Gastroesophageal sphincter (tissue), 4 donors: Measurements from ENCODE around the gene DYRK3. TPM values are rescaled to one million over a fixed set of nuclear protein-coding genes. Genes with fewer than 3 reads are reported as not detected.

Experiments used
- ATAC-seq: fragments of 150-250 bp; one replicate; pipeline ENCODE4 v1.9.1; 2016; ENCODE audit warnings: mild to moderate bottlenecking, moderate library complexity
- H3K27ac ChIP-seq, 4 donors: fragments of 200-600 bp; sonication (generic) in 3 of 4; 1 replicate in 3 of 4; 2 replicates in 1 of 4; pipeline ENCODE4 v1.5.1; 2016 to 2019
- H3K27me3 ChIP-seq: fragments of 200-600 bp; sonication (generic); one replicate; pipeline ENCODE4 v1.5.1; 2019
- H3K36me3 ChIP-seq, 2 donors: fragments of 200-600 bp; sonication (generic); one replicate each; pipeline ENCODE4 v1.5.1; 2019; ENCODE audit warnings: control low read depth in 1 of 2
- H3K4me1 ChIP-seq, 3 donors: fragments of 200-600 bp; sonication (generic); 1 replicate in 2 of 3; 2 replicates in 1 of 3; pipeline ENCODE4 v1.5.1; 2016 to 2019; ENCODE audit warnings: control low read depth in 2 of 3
- H3K4me3 ChIP-seq, 2 donors: fragments of 200-600 bp; sonication (generic); one replicate each; pipeline ENCODE4 v1.5.1; 2019; ENCODE audit warnings: mild to moderate bottlenecking in 1 of 2, moderate library complexity in 1 of 2
- H3K9me3 ChIP-seq, 3 donors: fragments of 200-600 bp; sonication (generic); one replicate each; pipeline ENCODE4 v1.5.1; 2017 to 2019; ENCODE audit warnings: control low read depth in 2 of 3
- CTCF ChIP-seq, 4 experiments: fragments of 200-600 bp in 2 of 4; fragments of 450-650 bp in 2 of 4; sonication (generic) in 1 of 4; IDR thresholded peaks; one replicate each; pipeline ENCODE4 v1.5.1; 2017 to 2019; ENCODE audit warnings: antibody characterized with exemption in 4 of 4, mild to moderate bottlenecking in 2 of 4, moderate library complexity in 2 of 4
- EP300 ChIP-seq: sonication (generic); formaldehyde crosslinking; IDR thresholded peaks from one replicate; pipeline ENCODE4 v1.6.1; 2017; ENCODE audit warnings: antibody characterized with exemption, mild to moderate bottlenecking
- POLR2A ChIP-seq, 2 donors: fragments of 450-650 bp; IDR thresholded peaks; one replicate each; pipeline ENCODE4 v1.6.1; 2017; ENCODE audit warnings: antibody characterized with exemption in 2 of 2, mild to moderate bottlenecking in 2 of 2, moderate library complexity in 1 of 2
- POLR2AphosphoS5 ChIP-seq: sonication (generic); formaldehyde crosslinking; IDR thresholded peaks from one replicate; pipeline ENCODE4 v1.6.1; 2017; ENCODE audit warnings: antibody characterized with exemption
- WGBS, 2 donors: methylation state at CpG; one replicate each; pipeline ENCODE4 v1.1.5; 2018; ENCODE audit warnings: low coverage in 1 of 2; 5-methylcytosine and 5-hydroxymethylcytosine counted together
- total RNA-seq, 4 donors: library from RNA; depleted of rRNA; stranded (reverse); fragments of >200 nt; gene quantifications; one replicate each; pipeline ENCODE4 v1.1.0, GENCODE V29; 2016

Gene DYRK3
- total RNA-seq, 4 donors from 2014 or later = 5.0 to 14.9 (median 8.4) TPM

GRCh38 chr1:206631085-206631509, 4.2 kb upstream of the DYRK3 start:
- WGBS, 2 donors = 4 to 24% methylated on average over 3 to 4 of the region's 4 CpGs
- Histone ChIP-seq H3K4me3 (no peak overlapping the region), H3K36me3 (no peaks in the 10 kb centered on the region), H3K27me3 (no peaks in the 10 kb centered on the region), H3K4me1 (peaks cover 0 to 30% (median 11%) of the 10 kb centered on the region in 3 donors), H3K9me3 (no peaks in the 10 kb centered on the region), H3K27ac (peak overlapping the region in 2 of 4 donors; percentile 6 to 17)
- ATAC-seq = peak; percentile 40
- TF ChIP-seq CTCF (IDR thresholded peaks at IDR 0.05) (peak in 3 of 4 experiments; percentile 39 to 56 (median 43)), POLR2A (IDR thresholded peaks at IDR 0.05) (no peak), POLR2AphosphoS5 (peak; percentile 56), EP300 (no peak)

GRCh38 chr1:206633708-206634121, 1.6 kb upstream of the DYRK3 start:
- TF ChIP-seq POLR2AphosphoS5 = peak; percentile 59
- no peak for TF ChIP-seq EP300
- Histone ChIP-seq H3K27ac (peak overlapping the region in 3 of 4 donors; percentile 23 to 90 (median 84)), H3K36me3 (no peaks in the 10 kb centered on the region), H3K4me1 (peaks cover 0 to 50% (median 16%) of the 10 kb centered on the region in 3 donors), H3K9me3 (no peaks in the 10 kb centered on the region), H3K27me3 (no peaks in the 10 kb centered on the region), H3K4me3 (no peak overlapping the region)
- WGBS, 2 donors = 0 to 41% methylated on average over 2 to 9 of the region's 9 CpGs
- ATAC-seq = peak; percentile 73

- peak overlapping the region; percentile 7 to 90 (median 86) for H3K27ac ChIP-seq
- TF ChIP-seq POLR2A (IDR thresholded peaks at IDR 0.05) (no peak), EP300 (no peak), POLR2AphosphoS5 (peak; percentile 55), CTCF (IDR thresholded peaks at IDR 0.05) (peak; percentile 80 to 91 (median 86))
- ATAC-seq = peak; percentile 58
Measured at GRCh38 chr1:206634365-206635079, 814 bp upstream of the DYRK3 start.

GRCh38 chr1:206635978-206636345, 626 bp downstream of the DYRK3 start:
- Histone ChIP-seq H3K27me3 (no peaks in the 10 kb centered on the region), H3K27ac (peak overlapping the region; percentile 34 to 90 (median 86)), H3K4me3 (peak overlapping the region; percentile 64 to 76), H3K9me3 (no peaks in the 10 kb centered on the region), H3K36me3 (peaks cover 0 to 6% of the 10 kb centered on the region in 2 donors), H3K4me1 (peaks cover 0 to 50% (median 16%) of the 10 kb centered on the region in 3 donors)
- TF ChIP-seq EP300 = no peak
- TF ChIP-seq POLR2AphosphoS5 = no peak
- TF ChIP-seq POLR2A (IDR thresholded peaks at IDR 0.05) = no peak
- TF ChIP-seq CTCF (IDR thresholded peaks at IDR 0.05) = no peak
- no peak for ATAC-seq
- WGBS, 2 donors = 3 to 15% methylated on average over 6 to 9 of the region's 14 CpGs

More at GRCh38 chr1:206634365-206635079, 814 bp upstream of the DYRK3 start:
- Histone ChIP-seq H3K4me3 (peak overlapping the region; percentile 64 to 76), H3K36me3 (peaks cover 0 to 4% of the 10 kb centered on the region in 2 donors), H3K27me3 (no peaks in the 10 kb centered on the region), H3K4me1 (peaks cover 0 to 50% (median 16%) of the 10 kb centered on the region in 3 donors), H3K9me3 (no peaks in the 10 kb centered on the region)
- 5 to 15% methylated on average over 21 to 26 of the region's 26 CpGs for WGBS, 2 donors

- 26 to 27% methylated on average over 4 of the region's 4 CpGs for WGBS, 2 donors
- Histone ChIP-seq H3K27ac (peak overlapping the region in 2 of 4 donors; percentile 84 to 90), H3K4me3 (peak overlapping the region in 1 of 2 donors; percentile 76), H3K9me3 (no peaks in the 10 kb centered on the region), H3K36me3 (peaks cover 0 to 7% of the 10 kb centered on the region in 2 donors), H3K27me3 (no peaks in the 10 kb centered on the region), H3K4me1 (peaks cover 0 to 45% (median 16%) of the 10 kb centered on the region in 3 donors)
- ATAC-seq = no peak
- TF ChIP-seq EP300 = no peak
- TF ChIP-seq POLR2AphosphoS5 = no peak
- no peak for TF ChIP-seq POLR2A (IDR thresholded peaks at IDR 0.05)
- no peak for TF ChIP-seq CTCF (IDR thresholded peaks at IDR 0.05)
Measured at GRCh38 chr1:206636671-206637070, 1.3 kb downstream of the DYRK3 start.
